ENCODE results near the gene ERVFRD-1.

ERVFRD-1 gene

GRCh38 chr6:11110921-11111768, at the start of gene ERVFRD-1:
ERVFRD-1 (minus strand) TSS chr6:11111725; CDS start chr6:11105310, 6,415 bp downstream.
- in situ Hi-C loops (cut with MboI; ENCODE audit: low pct_unique_long_range_greater_than_20kb, low sequenced_read_pairs, unreplicated experiment): no loop called here
- DNase-seq (ENCODE audit: low spot score): no peak
- TF ChIP-seq CTCF (IDR thresholded peaks at IDR 0.05; ENCODE audit: extremely low read depth, insufficient read depth, missing control alignments): no peak

- TF ChIP-seq CTCF (IDR thresholded peaks at IDR 0.05; ENCODE audit: extremely low read depth, insufficient read depth, missing control alignments): no peak
- in situ Hi-C loops (cut with MboI; ENCODE audit: low pct_unique_long_range_greater_than_20kb, low sequenced_read_pairs, unreplicated experiment): no loop called here
- DNase-seq (ENCODE audit: low spot score): no peak
Measured at GRCh38 chr6:11160199-11160598, 48.7 kb upstream of the ERVFRD-1 start.

GRCh38 chr6:11155589-11155988, 44.1 kb upstream of the ERVFRD-1 start:
- TF ChIP-seq CTCF (IDR thresholded peaks at IDR 0.05; ENCODE audit: extremely low read depth, insufficient read depth, missing control alignments): no peak
- no peak for DNase-seq (ENCODE audit: low spot score)
- in situ Hi-C loops (cut with MboI; ENCODE audit: low pct_unique_long_range_greater_than_20kb, low sequenced_read_pairs, unreplicated experiment): no loop called here

GRCh38 chr6:11153447-11153846, 41.9 kb upstream of the ERVFRD-1 start:
- no peak for DNase-seq (ENCODE audit: low spot score)
- in situ Hi-C loops (cut with MboI; ENCODE audit: low pct_unique_long_range_greater_than_20kb, low sequenced_read_pairs, unreplicated experiment): no loop called here
- TF ChIP-seq CTCF (IDR thresholded peaks at IDR 0.05; ENCODE audit: extremely low read depth, insufficient read depth, missing control alignments): no peak

- no peak for DNase-seq (ENCODE audit: low spot score)
- no peak for TF ChIP-seq CTCF (IDR thresholded peaks at IDR 0.05; ENCODE audit: extremely low read depth, insufficient read depth, missing control alignments)
- in situ Hi-C loops (cut with MboI; ENCODE audit: low pct_unique_long_range_greater_than_20kb, low sequenced_read_pairs, unreplicated experiment): no loop called here
Measured at GRCh38 chr6:11152581-11152980, 41.1 kb upstream of the ERVFRD-1 start.

- no peak for TF ChIP-seq CTCF (IDR thresholded peaks at IDR 0.05; ENCODE audit: extremely low read depth, insufficient read depth, missing control alignments)
- DNase-seq (ENCODE audit: low spot score): no peak
- in situ Hi-C loops (cut with MboI; ENCODE audit: low pct_unique_long_range_greater_than_20kb, low sequenced_read_pairs, unreplicated experiment): no loop called here
Measured at GRCh38 chr6:11151488-11151887, 40.0 kb upstream of the ERVFRD-1 start.

Measured in GM13977 (cell line).